Hematopoietic multipotent progenitor cell treated with erythropoietin and hydrocortisone succinate and interleukin-3 and kit ligand, for 6 days (in vitro differentiated cells): ENCODE data around the gene MYLK4.
A peak's percentile ranks its signal among the peaks of the same experiment; 100 is the strongest.

Source experiments
- DNase-seq: peaks from one replicate; pipeline ENCODE4 v3.0.0-alpha.2; 2015

The MYLK4 gene

GRCh38 chr6:2731281-2731909 is 19.3 kb downstream of the MYLK4 start:
- no peak for DNase-seq

DNA sequence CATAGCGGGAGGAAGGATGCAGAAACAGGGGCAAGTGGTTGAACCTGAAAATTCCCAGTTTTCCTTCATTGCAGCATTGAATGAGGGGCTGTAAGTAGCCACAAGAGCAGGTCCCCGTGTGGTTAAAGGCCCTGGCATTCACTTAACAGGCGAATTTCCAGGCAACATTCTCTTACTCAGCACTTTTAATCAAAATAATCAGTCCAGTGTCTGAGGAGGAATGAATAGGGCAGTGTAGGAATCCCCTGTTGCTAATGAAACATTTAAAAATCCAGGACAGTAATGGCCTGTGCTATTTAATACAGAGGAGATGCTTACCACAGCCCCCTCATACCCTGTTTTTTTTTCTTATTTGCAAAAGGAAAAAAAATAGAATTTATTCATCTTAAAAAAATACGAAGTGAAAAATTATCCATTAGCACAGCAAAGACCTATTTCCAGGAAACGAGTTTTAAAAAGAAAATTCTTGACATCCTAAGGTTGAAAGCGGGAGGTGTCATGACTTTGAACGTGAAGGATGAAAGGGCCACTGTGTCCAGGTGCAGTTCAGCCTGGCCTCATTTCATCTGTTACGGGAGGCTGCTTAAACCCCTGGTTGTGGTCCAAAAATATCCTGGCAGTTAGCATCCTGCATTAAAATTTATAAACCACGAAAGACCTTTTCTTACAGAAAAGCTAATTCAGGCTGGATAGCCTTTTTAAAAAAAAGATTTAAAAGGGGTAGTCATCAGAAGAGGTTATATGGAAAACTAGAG is 20.2 kb downstream of the MYLK4 start:
- no peak for DNase-seq

- no peak for DNase-seq
These were observed 20.8 kb downstream of the MYLK4 start for GRCh38 chr6:2729921-2730320.

- peak; percentile 65 for DNase-seq
These were observed 24.6 kb downstream of the MYLK4 start for GRCh38 chr6:2725999-2726567.

DNA sequence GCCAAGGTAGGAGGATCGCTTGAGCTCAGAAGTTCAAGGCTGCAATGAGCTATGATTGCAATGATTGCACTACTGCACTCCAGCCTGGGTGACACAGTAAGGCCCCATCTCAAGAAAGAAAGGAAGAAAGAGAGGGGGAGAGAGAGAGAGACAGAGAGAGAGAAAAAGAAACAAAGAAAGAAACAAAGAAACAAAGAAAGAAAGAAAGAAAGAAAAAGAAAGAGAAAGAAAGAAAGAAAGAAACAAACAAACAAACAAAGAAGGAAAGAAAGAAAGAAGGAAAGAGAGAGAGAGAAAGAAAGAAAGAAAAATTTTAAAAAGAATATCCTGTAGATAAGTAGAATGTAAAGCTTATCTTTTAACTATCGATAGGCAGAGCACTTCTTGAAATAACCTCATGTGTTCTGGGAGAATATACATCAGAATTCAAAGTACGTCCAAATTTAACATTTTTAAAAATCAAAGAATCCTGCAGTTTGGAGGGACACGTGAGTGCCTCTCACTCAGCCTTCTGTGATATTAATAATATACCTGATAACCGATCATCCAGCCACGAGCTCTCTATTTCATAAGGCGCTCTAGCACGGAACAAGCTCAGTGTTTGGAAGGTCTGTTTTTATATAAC is 25.2 kb downstream of the MYLK4 start:
- DNase-seq, result no peak

DNA sequence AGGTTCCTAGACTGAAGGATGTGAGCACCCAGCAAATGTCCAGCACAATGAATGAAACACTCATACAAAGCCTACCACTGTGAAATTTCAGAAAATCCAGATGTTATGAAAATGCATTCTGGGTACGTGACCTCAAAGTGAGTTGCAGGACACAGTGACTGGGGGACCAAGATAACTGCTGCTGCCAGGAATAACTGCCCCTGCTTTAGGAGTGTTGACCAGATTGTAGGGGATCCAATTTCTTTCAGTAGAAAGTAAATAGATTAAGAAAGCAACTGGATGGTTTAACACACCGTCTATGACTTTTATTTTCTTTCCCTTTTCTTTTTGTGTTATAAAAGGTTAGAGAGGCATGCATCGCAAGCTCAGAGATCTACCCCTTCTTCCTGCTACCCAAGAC is 29.5 kb downstream of the MYLK4 start:
- DNase-seq, result peak; percentile 24

- peak; percentile 16 for DNase-seq
These were observed 31.6 kb downstream of the MYLK4 start for GRCh38 chr6:2719093-2719455.

GRCh38 chr6:2718334-2719092 is 32.2 kb downstream of the MYLK4 start:
- DNase-seq, result peak; percentile 80

DNA sequence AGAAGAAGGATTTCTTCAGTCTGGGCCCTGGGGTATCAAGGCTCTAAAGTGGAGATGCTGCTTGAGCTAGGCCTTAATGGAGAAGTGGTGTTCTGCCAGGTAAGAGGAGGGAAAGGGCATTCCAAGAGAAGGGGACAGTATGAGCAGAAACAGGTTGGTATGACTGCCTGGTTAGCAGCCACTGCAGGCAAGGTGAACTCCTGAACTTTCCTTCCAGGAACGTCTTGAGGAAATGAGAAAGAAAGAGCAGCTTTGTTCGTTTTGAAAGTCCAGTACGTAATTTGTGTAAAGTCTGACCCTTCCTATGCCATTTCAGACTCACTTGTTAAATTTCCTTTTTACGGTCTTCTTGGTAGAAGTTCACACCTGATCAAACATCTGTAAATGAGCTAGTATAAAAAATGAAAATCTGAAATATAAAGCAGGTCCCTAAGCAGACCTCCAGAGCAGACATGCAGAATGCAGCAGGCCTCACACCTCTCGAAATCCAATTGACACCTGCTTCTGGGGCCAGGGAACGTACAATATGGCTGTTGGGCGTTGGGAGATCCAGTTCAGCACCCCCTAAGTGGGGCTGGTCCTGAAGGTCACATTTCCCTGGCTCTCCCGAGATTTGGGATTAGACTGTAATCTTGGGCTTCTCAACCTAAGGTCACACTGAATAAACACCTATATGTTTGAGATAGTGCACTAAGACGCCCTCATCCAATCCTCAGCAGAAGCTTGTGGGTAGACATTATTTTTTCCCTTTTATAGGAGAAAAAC is 33.6 kb downstream of the MYLK4 start:
- DNase-seq, result no peak

- DNase-seq, result no peak
These were observed 35.0 kb downstream of the MYLK4 start for GRCh38 chr6:2715737-2716136.

GRCh38 chr6:2714111-2714895 is 36.4 kb downstream of the MYLK4 start:
- no peak for DNase-seq

- DNase-seq, result no peak
These were observed 37.1 kb downstream of the MYLK4 start for GRCh38 chr6:2713473-2714110.

- no peak for DNase-seq
These were observed 38.6 kb downstream of the MYLK4 start for GRCh38 chr6:2712102-2712501.

- DNase-seq, result no peak
These were observed 40.3 kb downstream of the MYLK4 start for GRCh38 chr6:2710412-2710811.

- DNase-seq, result no peak
These were observed 42.3 kb downstream of the MYLK4 start for GRCh38 chr6:2708456-2708855.

DNA sequence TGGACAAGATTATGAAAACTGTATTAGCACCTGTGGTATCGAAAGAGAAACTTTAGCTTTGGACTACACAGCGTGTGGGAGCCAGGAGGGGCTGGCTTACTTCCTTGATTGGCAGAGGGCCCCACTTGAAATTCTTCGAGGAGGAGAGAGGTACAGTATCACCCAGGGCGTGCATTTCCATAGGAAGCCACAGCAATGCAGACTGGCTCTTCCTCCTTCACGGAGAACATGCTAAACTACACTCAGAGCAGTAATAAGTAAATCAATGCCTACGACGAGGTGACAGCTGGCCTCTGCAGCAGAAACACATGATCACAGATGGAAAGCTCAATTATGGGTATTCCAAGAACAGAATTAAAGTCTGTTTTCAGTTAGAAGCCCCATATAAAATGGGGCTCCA is 44.2 kb downstream of the MYLK4 start:
- DNase-seq, result no peak

- DNase-seq, result no peak
These were observed 45.5 kb downstream of the MYLK4 start for GRCh38 chr6:2705256-2705655.

GRCh38 chr6:2697291-2697690 is 53.4 kb downstream of the MYLK4 start:
- DNase-seq, result no peak

- DNase-seq, result peak; percentile 56
These were observed 55.1 kb downstream of the MYLK4 start for GRCh38 chr6:2695454-2696095.

GRCh38 chr6:2693231-2693630 is 57.5 kb downstream of the MYLK4 start:
- DNase-seq, result no peak
